T-helper 1 cell treated with Interleukin-12 subunit alpha and Interleukin-12 subunit beta and Interleukin-4 antibody, amounts not matched to agents 30 μg/mL and 1 μg/mL, for 36 hours (primary cell): Measurements from ENCODE around the gene WFIKKN1.

Experiments
- H3K27ac Mint-ChIP-seq: one replicate; pipeline ENCODE4 v1.8.0; 2021; ENCODE audit warnings: mild to moderate bottlenecking, mixed read lengths
- H3K27me3 Mint-ChIP-seq: one replicate; pipeline ENCODE4 v1.8.0; 2021; ENCODE audit warnings: low read depth, mixed read lengths
- H3K36me3 Mint-ChIP-seq: one replicate; pipeline ENCODE4 v1.8.0; 2021; ENCODE audit warnings: low read depth, mixed read lengths
- H3K4me1 Mint-ChIP-seq: one replicate; pipeline ENCODE4 v1.8.0; 2021; ENCODE audit warnings: low read depth, mixed read lengths
- H3K4me3 Mint-ChIP-seq: one replicate; pipeline ENCODE4 v1.8.0; 2021; ENCODE audit warnings: mild to moderate bottlenecking, moderate library complexity, mixed read lengths
- H3K9me3 Mint-ChIP-seq: one replicate; pipeline ENCODE4 v1.8.0; 2021; ENCODE audit warnings: mixed read lengths

Gene WFIKKN1

GRCh38 chr16:609316-609715 lies 21.5 kb upstream of the WFIKKN1 start:
- H3K9me3 Mint-ChIP-seq = no peaks in the 10 kb centered on the region
- H3K36me3 Mint-ChIP-seq = no peaks in the 10 kb centered on the region
- H3K27ac Mint-ChIP-seq = no peak overlapping the region
- H3K27me3 Mint-ChIP-seq = no peaks in the 10 kb centered on the region
- H3K4me3 Mint-ChIP-seq = no peak overlapping the region
- peaks cover 2% of the 10 kb centered on the region for H3K4me1 Mint-ChIP-seq

DNA sequence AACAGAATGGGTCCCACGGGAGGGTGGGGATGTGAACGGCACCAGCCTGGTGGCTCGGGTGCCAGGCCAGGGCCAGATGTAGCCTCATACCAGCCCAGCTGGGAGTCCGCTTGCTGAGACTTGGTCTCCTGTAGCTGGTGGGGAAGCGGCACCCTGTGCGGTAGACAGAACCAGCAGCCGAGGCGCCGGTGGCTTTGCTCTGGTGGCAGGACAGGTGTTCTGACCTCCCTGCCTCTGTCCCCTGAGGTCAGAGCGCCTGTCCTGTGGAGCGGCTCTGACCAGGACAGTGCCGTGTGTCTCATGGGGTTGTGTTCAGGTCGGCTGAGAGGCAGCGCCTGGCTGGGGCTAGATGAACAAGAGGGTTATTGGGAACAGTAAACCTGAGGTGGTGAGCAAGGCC lies 20.8 kb upstream of the WFIKKN1 start:
- H3K27ac Mint-ChIP-seq = no peak overlapping the region
- H3K36me3 Mint-ChIP-seq = peaks cover 2% of the 10 kb centered on the region
- no peaks in the 10 kb centered on the region for H3K9me3 Mint-ChIP-seq
- H3K27me3 Mint-ChIP-seq = no peaks in the 10 kb centered on the region
- peaks cover 2% of the 10 kb centered on the region for H3K4me1 Mint-ChIP-seq
- H3K4me3 Mint-ChIP-seq = no peak overlapping the region

- H3K36me3 Mint-ChIP-seq = peaks cover 2% of the 10 kb centered on the region
- H3K27ac Mint-ChIP-seq = no peak overlapping the region
- no peaks in the 10 kb centered on the region for H3K9me3 Mint-ChIP-seq
- H3K4me1 Mint-ChIP-seq = peaks cover 2% of the 10 kb centered on the region
- no peaks in the 10 kb centered on the region for H3K27me3 Mint-ChIP-seq
- no peak overlapping the region for H3K4me3 Mint-ChIP-seq
These were observed 20.0 kb upstream of the WFIKKN1 start for GRCh38 chr16:610513-611381.

DNA sequence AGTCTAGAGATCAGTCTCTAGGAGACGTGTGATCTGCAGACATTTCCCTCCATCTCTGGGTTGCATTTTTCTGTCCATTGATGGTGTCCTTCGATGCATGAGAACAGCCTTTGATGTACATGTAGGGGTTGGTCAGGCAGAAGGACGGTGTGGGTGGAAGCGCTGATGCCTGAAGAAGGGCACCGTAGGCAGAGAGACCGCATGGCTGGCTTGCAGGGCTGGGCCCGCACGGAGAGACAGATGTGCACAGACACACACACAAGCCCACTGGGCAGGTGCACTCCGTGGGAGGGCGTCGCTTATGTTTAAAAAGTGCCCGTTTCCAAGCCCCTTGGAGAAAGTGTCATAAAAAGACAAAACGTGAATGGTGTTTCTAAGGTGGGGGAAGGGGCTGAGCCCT lies 15.7 kb upstream of the WFIKKN1 start:
- Mint-ChIP-seq H3K27ac (no peak overlapping the region), H3K36me3 (peaks cover 2% of the 10 kb centered on the region), H3K4me1 (peaks cover 2% of the 10 kb centered on the region), H3K4me3 (no peak overlapping the region), H3K9me3 (no peaks in the 10 kb centered on the region), H3K27me3 (no peaks in the 10 kb centered on the region)

DNA sequence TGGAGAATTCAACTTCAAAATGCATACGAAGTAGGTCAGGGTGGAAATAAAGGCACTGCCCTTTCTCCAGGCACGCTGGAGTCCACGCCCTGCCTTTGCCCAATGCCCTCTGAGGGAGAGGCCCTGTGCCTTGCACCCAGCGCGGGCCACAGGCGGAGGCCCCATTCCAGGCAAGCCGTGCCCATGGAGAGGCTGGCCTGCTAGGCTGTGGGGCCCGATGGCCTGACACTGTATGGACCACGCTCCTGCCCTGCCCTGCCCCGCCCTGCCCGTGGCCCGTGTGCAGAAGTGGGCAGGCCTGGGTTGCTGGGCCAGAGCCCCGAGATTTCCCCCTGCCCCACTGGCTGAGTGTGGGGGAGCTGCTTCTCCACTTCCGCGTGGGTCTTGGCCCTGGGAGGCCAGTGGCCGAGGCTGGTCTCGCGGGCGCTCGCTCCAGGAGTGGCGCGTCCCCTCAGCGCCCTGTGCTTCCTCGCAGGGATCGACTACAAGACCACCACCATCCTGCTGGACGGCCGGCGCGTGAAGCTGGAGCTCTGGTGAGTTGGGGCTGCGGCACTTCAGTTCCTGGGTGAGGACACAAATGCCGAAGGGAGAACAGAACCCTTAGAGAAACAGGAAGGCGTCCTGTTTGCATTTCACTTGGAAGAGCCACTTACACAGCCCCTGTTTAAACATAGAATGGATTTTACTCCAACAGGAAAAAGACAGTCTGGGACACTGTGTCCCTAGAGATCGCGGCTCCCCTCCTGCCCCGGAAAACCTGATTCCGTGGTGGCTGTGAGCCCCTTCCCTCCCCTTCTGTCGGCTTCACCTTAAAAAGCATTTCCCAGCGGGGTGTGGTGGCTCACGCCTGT lies 13.8 kb upstream of the WFIKKN1 start:
- no peaks in the 10 kb centered on the region for H3K4me1 Mint-ChIP-seq
- H3K4me3 Mint-ChIP-seq = no peak overlapping the region
- no peak overlapping the region for H3K27ac Mint-ChIP-seq
- no peaks in the 10 kb centered on the region for H3K9me3 Mint-ChIP-seq
- H3K36me3 Mint-ChIP-seq = peaks cover 2% of the 10 kb centered on the region
- H3K27me3 Mint-ChIP-seq = no peaks in the 10 kb centered on the region

- no peaks in the 10 kb centered on the region for H3K27me3 Mint-ChIP-seq
- H3K9me3 Mint-ChIP-seq = no peaks in the 10 kb centered on the region
- no peak overlapping the region for H3K4me3 Mint-ChIP-seq
- H3K4me1 Mint-ChIP-seq = no peaks in the 10 kb centered on the region
- H3K27ac Mint-ChIP-seq = no peak overlapping the region
- peaks cover 2% of the 10 kb centered on the region for H3K36me3 Mint-ChIP-seq
These were observed 12.9 kb upstream of the WFIKKN1 start for GRCh38 chr16:617855-618254.

DNA sequence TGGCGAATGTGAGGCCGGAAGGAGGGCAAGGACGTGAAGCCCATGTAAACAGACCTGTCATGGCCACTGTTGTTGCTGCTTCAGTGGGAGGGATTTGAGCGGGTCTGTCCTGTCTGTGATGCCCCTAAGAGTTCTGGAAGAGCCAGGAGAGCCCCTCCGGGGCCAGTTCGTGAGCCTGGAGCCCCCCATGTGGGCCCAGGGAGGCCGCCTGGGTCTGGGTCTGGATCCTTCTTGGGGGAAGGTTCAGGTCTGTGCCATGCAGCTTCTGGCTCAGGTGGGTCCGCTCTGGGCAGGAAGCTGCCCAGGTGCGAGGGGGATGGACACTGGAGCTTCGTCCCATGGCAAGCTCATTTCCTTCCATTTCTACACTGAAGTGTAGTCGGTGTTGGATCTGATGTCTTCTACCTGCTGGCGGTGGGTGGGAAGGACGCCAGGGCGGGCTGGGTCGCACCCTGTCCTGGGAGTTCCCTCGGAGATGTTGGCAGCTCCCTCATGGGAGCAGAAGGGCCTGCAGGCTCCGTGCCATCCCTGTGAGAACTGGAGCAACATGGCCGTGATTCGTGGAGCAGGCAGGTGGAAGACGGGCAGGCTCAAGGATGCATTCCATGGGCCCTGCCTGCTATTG lies 11.2 kb upstream of the WFIKKN1 start:
- H3K9me3 Mint-ChIP-seq = no peaks in the 10 kb centered on the region
- peaks cover 2% of the 10 kb centered on the region for H3K36me3 Mint-ChIP-seq
- no peaks in the 10 kb centered on the region for H3K27me3 Mint-ChIP-seq
- H3K4me3 Mint-ChIP-seq = no peak overlapping the region
- H3K4me1 Mint-ChIP-seq = no peaks in the 10 kb centered on the region
- no peak overlapping the region for H3K27ac Mint-ChIP-seq

DNA sequence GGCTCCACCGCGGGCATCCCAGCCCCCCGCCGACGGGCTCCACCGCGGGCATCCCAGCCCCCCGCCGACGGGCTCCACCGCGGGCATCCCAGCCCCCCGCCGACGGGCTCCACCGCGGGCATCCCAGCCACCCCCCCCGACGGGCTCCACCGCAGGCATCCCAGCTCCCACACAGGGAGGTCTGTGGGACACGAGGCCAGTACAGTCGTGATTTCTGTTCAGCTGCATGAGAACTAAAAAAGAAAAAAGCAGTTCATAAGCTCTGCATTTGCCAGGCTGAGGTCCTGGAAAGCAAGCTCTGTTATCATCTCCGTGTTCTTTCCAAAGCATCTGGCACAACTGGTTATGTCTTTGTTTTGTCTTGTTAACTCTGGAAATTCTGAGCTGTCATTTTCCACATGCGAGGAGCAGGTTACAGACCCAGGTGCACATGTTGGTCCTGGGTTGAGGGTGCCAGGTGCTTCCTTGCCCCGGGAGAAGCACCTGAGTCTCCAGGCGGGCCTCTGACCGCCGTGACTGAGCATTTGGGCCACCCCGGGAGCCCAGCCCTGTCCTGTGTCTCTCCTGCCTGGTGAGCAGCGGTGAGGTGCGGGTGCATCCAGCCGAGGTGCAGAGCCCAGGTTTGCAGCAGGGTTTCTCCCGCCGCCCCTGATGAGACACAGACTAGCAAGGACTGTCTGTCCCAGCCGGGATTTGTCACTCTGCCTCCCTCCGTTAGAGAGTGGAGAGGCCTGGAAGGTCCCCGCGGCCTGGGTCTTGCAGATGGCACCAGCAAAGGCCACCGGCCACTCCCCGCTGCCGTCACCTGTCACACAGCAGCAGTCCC lies 9.9 kb upstream of the WFIKKN1 start:
- Mint-ChIP-seq H3K9me3 (no peaks in the 10 kb centered on the region), H3K27ac (no peak overlapping the region), H3K4me1 (no peaks in the 10 kb centered on the region), H3K36me3 (no peaks in the 10 kb centered on the region), H3K27me3 (no peaks in the 10 kb centered on the region), H3K4me3 (no peak overlapping the region)

- Mint-ChIP-seq H3K36me3 (no peaks in the 10 kb centered on the region), H3K4me1 (no peaks in the 10 kb centered on the region), H3K4me3 (no peak overlapping the region), H3K27me3 (no peaks in the 10 kb centered on the region), H3K27ac (no peak overlapping the region), H3K9me3 (no peaks in the 10 kb centered on the region)
These were observed 9.2 kb upstream of the WFIKKN1 start for GRCh38 chr16:621526-622105.

- no peaks in the 10 kb centered on the region for H3K9me3 Mint-ChIP-seq
- H3K4me1 Mint-ChIP-seq = no peaks in the 10 kb centered on the region
- H3K27ac Mint-ChIP-seq = no peak overlapping the region
- H3K4me3 Mint-ChIP-seq = no peak overlapping the region
- H3K27me3 Mint-ChIP-seq = no peaks in the 10 kb centered on the region
- no peaks in the 10 kb centered on the region for H3K36me3 Mint-ChIP-seq
These were observed 7.9 kb upstream of the WFIKKN1 start for GRCh38 chr16:622920-623280.

DNA sequence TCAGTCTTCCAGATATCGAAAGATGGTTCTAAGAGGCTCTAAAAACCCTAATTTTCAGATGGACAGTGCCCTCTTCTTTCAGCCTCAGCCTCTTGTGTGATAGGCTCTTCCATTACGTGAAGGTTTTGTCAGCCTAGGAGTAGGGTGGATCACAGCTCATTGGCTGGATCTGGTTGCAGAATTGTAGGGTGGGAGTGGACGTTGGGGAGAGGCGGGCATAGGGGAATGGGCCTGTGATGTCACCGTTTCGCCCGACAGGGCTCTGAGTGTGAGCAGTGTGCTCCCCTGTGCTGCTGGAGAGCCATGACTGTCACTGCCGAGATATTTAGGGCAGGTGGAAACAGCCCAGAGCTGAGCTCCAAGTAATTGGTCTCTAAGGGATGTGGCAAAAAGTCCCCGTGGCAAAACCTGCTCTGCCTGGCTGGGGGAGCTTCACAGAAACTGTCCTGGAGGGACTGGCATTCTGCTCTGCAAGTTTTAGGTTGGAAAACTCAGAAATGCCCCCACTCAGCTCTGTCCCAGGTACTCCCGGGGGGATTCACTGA lies 6.2 kb upstream of the WFIKKN1 start:
- no peaks in the 10 kb centered on the region for H3K4me1 Mint-ChIP-seq
- no peaks in the 10 kb centered on the region for H3K9me3 Mint-ChIP-seq
- H3K27ac Mint-ChIP-seq = no peak overlapping the region
- H3K27me3 Mint-ChIP-seq = no peaks in the 10 kb centered on the region
- no peak overlapping the region for H3K4me3 Mint-ChIP-seq
- no peaks in the 10 kb centered on the region for H3K36me3 Mint-ChIP-seq

DNA sequence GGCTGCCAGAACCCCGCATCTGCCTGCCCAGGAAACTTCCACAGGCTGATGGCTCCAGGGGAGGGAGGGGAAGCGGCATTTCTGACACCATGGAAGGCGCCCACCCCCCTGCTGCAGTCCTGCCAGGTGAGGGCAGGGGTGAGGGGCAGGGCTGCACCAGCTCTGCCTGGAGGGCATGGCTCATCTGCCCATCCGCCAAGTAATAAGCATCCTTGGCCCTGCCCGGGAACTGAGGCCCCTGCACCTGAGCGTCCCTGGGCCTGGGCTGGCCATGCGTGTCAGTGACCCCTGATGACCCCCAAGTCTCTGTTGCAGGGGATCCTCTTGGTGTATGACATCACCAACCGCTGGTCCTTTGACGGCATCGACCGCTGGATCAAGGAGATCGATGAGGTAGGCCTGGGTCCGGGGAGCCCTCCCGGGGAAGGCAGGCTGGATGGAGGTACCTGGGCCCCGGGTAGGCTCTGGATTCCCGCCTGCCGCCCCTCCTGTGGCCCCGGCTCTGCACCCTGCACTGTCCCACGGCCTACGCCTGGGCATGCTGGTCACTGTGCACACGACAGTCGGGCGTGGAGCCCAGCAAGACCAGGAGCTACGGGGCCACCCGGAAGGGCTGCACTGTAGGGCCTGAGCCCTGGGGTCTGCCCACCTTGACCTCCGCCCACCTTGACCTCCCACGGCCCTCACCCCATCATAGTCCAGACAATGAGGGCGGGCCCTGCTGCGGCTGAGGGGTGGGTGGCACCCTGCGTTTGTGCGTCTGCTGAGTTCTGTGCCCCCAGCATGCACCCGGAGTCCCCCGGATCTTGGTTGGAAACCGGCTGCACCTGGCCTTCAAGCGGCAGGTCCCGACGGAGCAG lies 5.4 kb upstream of the WFIKKN1 start:
- no peaks in the 10 kb centered on the region for H3K4me1 Mint-ChIP-seq
- H3K36me3 Mint-ChIP-seq = no peaks in the 10 kb centered on the region
- no peak overlapping the region for H3K4me3 Mint-ChIP-seq
- H3K27ac Mint-ChIP-seq = no peak overlapping the region
- no peaks in the 10 kb centered on the region for H3K9me3 Mint-ChIP-seq
- H3K27me3 Mint-ChIP-seq = no peaks in the 10 kb centered on the region
